DMS153 treated with DMSO at 0.1 percent for 48 hours (cell line): ENCODE data around the gene RGS14.
"Not testable (repeated sequence)": the region's sequence is repeated elsewhere in the genome, so short reads cannot be mapped to it uniquely, and the experiment has no call there.

Experiments
- DNase-seq: peaks from one replicate; lab custom pipeline; 2025; ENCODE audit not compliant: unreplicated experiment; lab: John Stamatoyannopoulos, UW

The RGS14 gene

GRCh38 chr5:177327539-177328522 lies 29.9 kb upstream of the RGS14 start:
- DNase-seq: no peak

DNA sequence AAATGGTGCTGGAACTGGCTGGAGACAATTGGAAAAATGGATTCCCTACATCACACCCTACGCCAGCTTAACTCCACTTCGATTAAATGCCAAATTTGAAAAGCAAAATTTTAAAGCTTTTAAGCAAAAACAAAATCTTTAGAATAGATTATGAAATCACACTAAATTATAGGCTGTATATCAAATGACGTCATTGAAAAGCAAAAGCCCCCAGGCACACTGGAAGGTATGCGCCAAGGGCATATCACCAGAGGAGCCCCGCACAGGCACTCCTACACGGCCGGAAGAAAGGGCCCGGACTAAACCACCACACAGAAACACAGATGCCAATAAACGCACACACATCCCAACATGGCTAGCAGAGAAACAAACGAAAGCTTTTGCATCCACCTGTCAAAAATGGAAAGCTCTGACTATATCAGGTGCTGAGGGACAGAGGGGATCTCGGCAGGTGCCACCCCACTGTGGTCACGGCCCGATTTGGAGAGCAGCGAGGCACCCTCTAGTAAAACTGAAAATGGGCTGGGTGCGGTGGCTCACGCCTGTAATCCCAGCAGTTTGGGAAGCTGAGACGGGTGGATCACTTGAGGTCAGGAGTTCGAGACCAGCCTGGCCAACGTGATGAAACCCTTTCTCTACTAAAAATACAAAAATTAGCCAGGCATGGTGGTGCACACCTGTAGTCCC lies 29.0 kb upstream of the RGS14 start:
- no peak for DNase-seq

- no peak for DNase-seq
These were observed 27.8 kb upstream of the RGS14 start for GRCh38 chr5:177329883-177330282.

GRCh38 chr5:177330991-177331842 lies 26.5 kb upstream of the RGS14 start:
- no peak for DNase-seq

- DNase-seq: no peak
These were observed 25.5 kb upstream of the RGS14 start for GRCh38 chr5:177332031-177332895.

DNA sequence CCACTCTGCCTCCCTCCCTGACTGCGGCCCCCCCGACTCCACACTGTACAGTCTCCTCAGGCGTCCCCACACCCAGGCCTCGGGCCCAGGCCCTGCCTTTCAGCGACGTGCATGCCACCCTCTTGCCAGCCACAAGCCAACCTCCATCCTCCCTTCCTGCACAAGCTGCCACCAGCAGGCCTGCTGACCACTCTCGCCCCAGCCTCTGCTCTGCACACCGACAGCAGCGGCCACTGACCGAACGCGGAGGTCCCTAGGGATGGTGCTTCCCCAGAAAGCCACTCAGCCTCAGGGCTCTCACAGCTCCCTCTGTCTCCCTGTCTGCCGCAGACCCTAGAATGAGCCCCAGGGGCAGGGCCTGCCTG lies 24.8 kb upstream of the RGS14 start:
- DNase-seq: no peak

DNA sequence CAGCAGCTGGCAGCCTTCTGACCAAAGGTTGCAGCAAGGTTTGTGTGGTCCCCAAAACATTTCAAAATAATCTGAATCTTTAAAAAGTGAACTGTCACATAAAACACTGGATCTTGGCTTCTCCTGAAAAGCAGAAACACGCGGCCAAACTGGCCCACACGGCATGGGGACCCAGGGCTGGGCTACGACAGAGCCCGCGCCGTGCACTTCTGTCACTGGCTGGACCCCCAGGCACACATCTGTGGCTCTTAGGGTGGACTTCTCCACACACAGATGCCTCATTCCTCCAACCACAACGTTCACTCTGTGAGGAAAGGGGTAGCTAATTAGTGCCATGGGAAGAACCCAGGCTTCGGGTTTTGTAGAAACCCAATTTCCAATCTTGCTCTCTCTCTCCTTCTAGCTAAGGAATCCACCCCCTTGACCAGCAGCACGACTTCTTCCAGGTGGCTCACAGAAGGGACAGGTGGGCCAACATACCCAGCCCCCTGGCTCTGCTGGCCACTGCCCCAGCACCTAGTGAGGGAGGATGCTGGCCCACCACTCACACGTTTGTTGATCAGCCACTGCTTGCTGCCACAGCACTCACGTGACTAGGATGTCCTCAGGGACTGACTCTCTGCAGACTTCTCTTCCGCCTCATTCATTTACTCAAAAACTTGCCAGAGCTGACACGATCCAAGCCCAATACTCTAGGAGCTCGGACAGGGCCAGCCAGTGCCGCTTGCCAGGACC lies 24.1 kb upstream of the RGS14 start:
- no peak for DNase-seq

- no peak for DNase-seq
These were observed 23.6 kb upstream of the RGS14 start for GRCh38 chr5:177334155-177334551.

DNA sequence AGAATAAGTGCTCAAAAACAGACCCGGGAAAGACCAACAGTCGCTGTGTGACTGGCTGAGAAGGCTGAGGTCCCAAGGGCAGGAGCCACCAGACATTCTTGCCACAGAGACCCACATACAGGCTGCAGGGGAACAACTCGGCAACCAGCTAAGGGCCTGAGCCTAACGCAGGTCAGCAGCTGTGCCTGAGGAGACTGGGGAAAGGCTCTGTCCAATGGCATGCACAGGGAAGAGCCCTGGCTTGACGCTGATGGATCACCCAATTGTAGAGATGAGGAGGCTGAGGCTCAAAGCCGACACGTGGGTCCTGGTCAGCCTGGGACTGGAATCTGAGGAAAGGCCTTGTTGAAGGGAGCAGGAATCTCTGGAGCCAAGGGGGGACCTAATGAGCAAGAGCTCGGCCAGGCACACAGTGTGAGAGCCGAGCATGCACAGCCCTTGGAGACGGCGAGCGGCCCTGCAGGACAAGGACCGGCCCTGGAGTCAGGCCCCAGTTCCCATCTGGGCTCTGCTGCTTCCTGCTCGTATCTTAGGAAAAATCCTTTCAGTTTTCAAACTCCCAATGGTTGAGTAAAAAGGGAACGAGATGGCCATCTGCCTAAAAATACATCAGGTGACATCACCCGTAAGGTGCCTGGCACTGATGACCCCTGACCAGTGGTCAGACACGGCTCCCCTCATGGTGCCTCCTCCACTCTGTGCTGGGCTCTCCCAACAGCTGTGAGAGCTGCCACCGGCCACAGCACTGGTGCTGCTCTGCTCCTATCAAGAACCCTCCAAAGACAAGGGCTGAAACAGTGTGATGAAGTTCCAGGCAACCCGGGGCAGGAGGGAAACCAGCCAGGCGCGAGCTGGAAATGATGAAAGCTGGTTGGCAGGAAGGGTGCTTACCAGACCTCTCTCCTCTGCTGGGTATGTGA lies 22.7 kb upstream of the RGS14 start:
- no peak for DNase-seq

DNA sequence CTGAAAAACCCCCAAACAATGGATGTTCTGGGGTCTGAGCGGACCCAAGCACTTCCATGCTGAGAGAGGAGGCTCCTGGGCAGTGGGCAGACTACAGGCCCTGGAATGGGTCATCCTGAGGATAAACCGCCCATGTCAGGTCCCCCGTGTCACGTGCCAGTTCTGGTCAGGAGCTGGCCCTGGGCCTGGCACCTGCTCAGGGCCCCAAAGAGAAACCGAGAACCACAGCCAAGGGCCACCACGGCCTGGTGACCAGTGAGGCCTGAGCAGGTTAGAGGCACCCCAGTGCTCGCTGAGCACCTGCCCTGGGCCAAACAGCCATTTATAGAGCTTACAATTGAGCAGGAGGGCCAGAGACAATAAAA lies 22.0 kb upstream of the RGS14 start:
- no peak for DNase-seq

DNA sequence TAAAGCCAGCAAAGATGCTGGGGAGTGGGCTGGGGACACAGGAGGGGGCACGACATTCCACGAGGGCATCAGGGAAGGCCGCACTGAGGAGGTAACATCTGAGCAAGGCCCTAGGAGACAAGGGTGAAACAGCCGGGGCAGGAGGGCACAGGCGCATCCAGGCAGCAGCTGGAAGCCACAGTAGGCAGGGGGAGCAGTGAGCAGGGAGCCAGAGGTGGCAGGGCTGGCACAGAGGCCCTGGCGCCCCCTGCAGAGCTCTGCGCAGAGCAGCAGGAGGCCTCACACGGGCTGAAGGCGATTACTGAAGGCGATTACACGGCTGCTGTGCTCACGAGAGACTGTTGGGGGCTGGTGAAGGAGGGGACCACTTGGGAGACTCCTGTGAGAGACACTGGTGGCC lies 21.6 kb upstream of the RGS14 start:
- DNase-seq: no peak

DNA sequence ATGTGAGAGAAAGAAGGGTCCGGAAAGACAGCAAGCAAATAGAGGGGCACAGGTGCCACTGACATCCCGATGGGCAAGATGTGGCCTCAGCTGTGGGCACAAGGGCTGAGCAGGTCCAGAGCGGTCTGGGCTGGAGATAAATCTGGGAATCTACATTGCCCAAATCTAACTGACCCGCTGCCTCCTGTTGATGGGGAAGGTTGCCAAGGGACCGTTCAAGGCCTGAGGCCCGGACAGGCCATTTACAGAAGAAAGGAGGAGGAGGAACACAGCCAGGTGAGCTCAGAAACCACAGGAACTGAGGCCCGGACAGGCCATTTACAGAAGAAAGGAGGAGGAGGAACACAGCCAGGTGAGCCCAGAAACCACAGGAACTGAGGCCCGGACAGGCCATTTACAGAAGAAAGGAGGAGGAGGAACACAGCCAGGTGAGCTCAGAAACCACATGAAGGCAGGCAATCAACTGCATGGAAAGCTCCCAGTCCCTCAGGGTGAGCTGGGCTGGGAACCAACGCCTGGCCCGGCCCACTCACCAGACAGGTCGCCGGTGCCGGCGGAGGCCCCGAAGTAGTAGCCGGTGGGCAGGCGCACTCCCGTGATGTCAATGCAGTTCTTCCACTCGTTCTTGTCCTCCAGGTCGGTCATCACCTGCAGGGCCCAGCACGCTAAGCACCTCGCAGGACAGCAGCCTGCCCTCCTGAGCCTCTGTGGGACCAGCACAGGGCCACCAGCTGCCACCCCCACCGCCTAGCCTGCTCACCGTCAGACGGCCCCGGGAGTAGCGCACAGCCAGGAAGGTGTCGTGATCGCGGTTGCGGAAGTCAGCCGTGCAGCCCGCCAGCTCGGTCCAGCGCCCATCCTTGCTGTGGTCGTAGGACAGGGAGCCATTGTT lies 20.9 kb upstream of the RGS14 start:
- DNase-seq: no peak

DNA sequence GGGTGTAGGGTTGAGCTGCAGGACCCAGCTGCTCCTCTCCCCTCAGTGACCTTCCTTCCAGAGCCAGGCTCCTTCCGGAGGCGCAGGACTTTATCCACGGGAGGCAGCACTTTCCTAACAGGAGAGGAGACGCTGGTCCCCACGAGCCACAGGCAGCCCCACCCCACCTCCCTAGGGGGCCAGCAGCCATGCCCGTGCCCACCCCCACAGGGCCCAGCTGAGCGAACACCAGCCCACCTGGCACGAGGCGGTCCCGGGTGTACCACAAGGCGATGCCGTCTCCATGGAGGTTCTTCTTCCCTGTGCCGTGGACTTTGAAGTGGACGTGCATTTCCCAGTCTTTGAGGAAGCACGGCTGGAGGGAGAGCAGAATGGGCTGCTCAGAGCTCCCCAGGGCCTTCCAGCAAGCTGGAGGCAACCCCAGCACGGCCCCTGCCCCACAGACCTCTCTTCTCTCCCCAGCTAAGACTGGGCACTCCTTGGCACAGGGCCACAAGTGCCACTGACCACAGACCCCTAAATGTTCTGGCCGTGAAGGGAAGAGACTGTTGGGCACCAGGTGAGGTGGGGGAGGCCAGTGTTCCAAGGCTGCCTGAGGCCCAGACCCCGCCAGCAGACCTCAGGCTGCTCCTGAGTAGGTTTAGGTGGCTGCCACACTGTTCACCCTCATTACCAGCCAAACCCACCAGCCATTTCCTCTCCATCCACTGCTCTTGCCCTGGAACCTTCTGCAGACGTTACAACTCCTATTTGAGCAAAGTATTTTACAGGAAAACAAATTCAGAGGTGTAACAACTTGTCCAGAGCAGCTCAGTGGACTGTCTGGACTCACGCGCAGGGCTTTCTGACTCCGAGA lies 19.2 kb upstream of the RGS14 start:
- DNase-seq: no peak

DNA sequence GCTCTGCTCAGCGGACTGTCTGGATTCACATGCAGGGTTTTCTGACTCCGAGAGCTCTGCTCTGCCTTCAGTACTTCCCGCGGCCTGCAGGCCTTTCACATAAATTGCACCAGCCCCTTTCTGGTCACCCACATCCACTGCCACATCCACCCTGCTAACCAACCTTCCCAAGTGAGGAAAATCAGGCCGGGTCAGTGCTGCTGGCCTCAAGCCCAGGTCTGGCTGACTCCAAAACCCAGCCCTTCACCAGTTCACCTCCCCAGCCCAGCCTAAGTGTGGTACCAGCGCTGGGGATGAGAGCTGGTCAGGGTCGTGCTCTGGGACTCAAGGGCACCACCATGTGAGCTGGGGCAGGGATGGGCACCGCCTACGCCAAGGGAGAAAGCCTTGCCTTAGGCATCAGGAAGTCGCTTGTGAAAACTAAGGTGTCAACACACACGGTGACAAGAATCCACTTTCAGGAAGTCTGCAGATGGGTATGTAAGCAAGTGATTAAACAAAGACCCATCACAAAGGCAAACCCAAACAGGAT lies 18.6 kb upstream of the RGS14 start:
- DNase-seq: no peak

GRCh38 chr5:177343000-177343399 lies 14.7 kb upstream of the RGS14 start:
- DNase-seq: not testable (repeated sequence)

DNA sequence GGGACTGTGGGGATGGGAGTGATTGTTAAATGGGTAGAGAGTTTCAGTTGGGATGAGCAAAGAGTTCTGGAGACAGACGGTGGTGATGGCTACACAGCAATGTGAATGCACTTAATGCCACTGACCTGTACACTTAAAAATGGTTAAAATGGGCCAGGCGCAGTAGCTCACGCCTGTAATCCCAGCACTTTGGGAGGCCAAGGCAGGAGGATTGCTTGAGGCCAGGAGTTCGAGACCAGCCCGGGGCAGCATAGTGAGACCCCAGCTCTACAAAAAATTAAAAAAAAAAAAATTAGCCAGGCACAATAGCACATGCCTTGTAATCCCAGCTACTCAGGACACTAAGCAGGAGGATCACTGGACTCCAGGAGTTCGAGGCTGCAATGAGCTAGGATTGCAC lies 13.9 kb upstream of the RGS14 start:
- no peak for DNase-seq

GRCh38 chr5:177344891-177345290 lies 12.8 kb upstream of the RGS14 start:
- no peak for DNase-seq
